Prostate gland (tissue), 2 donors: Measurements from ENCODE around the gene AGL.

Source experiments
- CTCF ChIP-seq, 4 experiments: fragments of 200-600 bp in 2 of 4; fragments of 450-650 bp in 2 of 4; sonication (generic) in 2 of 4; IDR thresholded peaks; 1 replicate in 3 of 4; 2 replicates in 1 of 4; pipeline ENCODE4 v1.5.1; 2016 to 2019; ENCODE audit warnings: antibody characterized with exemption in 4 of 4, mild to moderate bottlenecking in 2 of 4, moderate library complexity in 2 of 4
- POLR2A ChIP-seq: fragments of 450-650 bp; IDR thresholded peaks from one replicate; pipeline ENCODE4 v1.6.1; 2016; ENCODE audit warnings: antibody characterized with exemption, mild to moderate bottlenecking
- POLR2AphosphoS5 ChIP-seq: sonication (generic); formaldehyde crosslinking; IDR thresholded peaks from one replicate; pipeline ENCODE4 v1.6.1; 2017; ENCODE audit warnings: antibody characterized with exemption

- TF ChIP-seq CTCF (IDR thresholded peaks at IDR 0.05) = no peak
- TF ChIP-seq POLR2AphosphoS5 = no peak
- no peak for TF ChIP-seq POLR2A
Measured at GRCh38 chr1:99943223-99943794, 93.1 kb downstream of the AGL start.
